ENCODE results near the gene GPATCH2L. TPM values are rescaled to one million over a fixed set of nuclear protein-coding genes. Genes with fewer than 3 reads are reported as not detected.

GPATCH2L gene
- total RNA-seq, 2 experiments from 2014 or later: 54.0 to 58.2 TPM

DNA sequence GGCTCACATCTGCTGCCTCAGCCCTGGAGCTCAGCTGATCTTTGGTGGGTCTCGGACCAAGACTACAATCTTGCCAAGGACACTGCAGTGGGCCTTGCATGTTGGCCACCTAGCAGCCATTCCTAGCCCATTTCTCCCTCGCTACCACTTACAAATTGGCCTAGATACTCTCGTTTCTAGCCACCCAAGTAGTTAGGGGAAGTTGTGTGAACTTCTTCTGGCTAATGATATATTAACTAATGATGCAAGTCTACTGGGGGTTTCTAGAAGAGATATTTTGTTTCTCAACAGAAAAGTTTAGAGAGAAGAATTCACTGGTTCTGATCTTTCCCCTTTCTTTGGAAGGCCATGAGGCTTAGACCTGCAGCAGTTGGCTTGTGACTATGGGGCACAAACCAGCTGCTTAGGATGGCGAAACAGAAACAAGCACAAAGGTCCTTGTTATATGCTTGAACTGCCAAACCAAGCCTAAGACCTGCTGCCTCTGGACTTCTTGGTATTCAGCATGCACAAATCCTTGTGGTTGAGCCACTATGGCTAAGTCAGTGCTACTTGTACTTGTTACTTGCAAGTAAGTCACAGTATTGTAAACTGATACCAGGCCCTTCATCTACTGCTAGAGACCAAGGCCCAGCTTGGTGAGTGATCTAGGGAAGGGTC, 30.5 kb upstream of the GPATCH2L start:
- CTCF ChIA-PET: no interaction called here
- intact Hi-C loops (cut with micrococcal nuclease): no loop called here
- POLR2A ChIA-PET: no interaction called here

DNA sequence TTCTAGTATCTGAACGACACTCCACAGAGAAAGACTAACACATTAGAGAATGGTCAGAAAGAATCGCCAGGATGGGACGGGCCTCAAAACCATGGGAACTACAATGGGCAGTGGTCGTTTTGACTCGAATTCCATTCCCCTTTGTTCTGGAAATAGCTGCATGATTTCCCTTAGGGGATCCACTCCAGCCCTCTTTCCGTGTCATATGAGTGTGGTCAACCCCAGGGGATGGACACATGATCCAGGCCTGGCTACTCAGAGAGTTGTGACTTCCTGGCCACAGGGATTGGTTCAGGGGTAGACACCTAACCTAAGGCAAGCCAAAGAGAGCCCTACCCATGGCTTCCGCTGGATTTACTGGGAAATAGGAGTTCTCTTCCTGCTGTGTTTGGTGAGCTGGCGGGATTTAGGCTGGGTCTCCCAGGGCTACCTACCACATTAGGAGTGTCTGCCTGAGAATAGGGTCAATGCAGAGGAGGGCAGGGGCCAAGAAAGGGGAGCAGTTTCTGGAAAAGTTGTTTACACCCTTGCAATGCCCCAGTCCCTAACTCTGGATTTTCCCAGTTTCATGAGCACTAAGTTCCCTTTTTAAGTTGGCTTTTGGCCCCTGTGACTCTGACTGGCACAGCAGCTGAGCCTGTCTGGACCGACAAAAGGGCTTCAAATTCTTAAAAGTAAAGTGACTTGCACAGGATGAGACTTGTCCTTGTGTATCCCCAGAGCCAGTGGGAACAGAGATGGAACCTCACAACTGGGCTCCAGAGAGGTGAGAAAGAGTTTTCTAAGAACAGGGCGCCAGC, 28.1 kb upstream of the GPATCH2L start:
- H3K27me3 Mint-ChIP-seq: peaks cover 13% of the 10 kb centered on the region
- TF ChIP-seq, protein P1, sequence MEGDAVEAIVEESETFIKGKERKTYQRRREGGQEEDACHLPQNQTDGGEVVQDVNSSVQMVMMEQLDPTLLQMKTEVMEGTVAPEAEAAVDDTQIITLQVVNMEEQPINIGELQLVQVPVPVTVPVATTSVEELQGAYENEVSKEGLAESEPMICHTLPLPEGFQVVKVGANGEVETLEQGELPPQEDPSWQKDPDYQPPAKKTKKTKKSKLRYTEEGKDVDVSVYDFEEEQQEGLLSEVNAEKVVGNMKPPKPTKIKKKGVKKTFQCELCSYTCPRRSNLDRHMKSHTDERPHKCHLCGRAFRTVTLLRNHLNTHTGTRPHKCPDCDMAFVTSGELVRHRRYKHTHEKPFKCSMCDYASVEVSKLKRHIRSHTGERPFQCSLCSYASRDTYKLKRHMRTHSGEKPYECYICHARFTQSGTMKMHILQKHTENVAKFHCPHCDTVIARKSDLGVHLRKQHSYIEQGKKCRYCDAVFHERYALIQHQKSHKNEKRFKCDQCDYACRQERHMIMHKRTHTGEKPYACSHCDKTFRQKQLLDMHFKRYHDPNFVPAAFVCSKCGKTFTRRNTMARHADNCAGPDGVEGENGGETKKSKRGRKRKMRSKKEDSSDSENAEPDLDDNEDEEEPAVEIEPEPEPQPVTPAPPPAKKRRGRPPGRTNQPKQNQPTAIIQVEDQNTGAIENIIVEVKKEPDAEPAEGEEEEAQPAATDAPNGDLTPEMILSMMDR (IDR thresholded peaks at IDR 0.05): no peak
- CTCF ChIA-PET: interaction anchor here (1.1 kb wide), 1 partner anchor 28 kb away, joined by 3 read pairs; no protein-coding TSS in a partner anchor
- ATAC-seq: no peak
- no peaks in the 10 kb centered on the region for H3K9me3 Mint-ChIP-seq
- H3K27ac Mint-ChIP-seq: no peak overlapping the region
- intact Hi-C loops (cut with micrococcal nuclease): no loop called here
- no peak overlapping the region for H3K4me3 Mint-ChIP-seq
- H3K36me3 Mint-ChIP-seq (ENCODE audit: low read depth): no peaks in the 10 kb centered on the region
- no peaks in the 10 kb centered on the region for H3K4me1 Mint-ChIP-seq (ENCODE audit: low read depth)
- POLR2A ChIA-PET: no interaction called here
- DNase-seq: no peak

More for the DNA sequence above, 30.5 kb upstream of the GPATCH2L start:
- ATAC-seq: no peak
- Mint-ChIP-seq H3K27me3 (peaks cover 4% of the 10 kb centered on the region), H3K4me1 (ENCODE audit: low read depth) (no peaks in the 10 kb centered on the region), H3K27ac (no peak overlapping the region), H3K36me3 (ENCODE audit: low read depth) (no peaks in the 10 kb centered on the region), H3K9me3 (no peaks in the 10 kb centered on the region), H3K4me3 (no peak overlapping the region)
- DNase-seq: no peak
- TF ChIP-seq, protein P1 (IDR thresholded peaks at IDR 0.05): no peak

DNA sequence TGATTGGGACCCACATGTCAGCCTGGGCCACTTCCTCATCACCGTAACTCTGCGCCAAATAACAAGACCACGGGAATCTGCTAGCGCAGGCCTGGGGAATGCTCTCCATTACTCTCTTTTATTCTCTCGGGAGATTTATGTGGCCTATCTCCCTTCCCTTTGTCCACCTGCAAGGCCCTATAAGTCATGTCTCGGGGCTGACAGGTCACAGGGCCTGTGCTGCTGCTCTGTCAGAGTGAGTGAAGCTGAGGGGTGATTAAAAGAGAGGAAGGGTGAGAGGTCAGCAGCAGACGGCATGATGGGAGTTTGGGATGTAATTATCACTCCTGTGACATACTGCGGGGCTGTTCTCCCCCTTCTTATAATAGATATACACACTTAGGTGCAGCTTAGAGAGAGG, 26.2 kb upstream of the GPATCH2L start:
- TF ChIP-seq, protein P1 (IDR thresholded peaks at IDR 0.05): no peak
- Mint-ChIP-seq H3K36me3 (ENCODE audit: low read depth) (no peaks in the 10 kb centered on the region), H3K4me3 (no peak overlapping the region), H3K9me3 (no peaks in the 10 kb centered on the region), H3K4me1 (ENCODE audit: low read depth) (no peaks in the 10 kb centered on the region), H3K27me3 (peaks cover 18% of the 10 kb centered on the region), H3K27ac (no peak overlapping the region)
- POLR2A ChIA-PET: no interaction called here
- CTCF ChIA-PET: no interaction called here
- DNase-seq (no peak), ATAC-seq (no peak)
- intact Hi-C loops (cut with micrococcal nuclease): no loop called here

DNA sequence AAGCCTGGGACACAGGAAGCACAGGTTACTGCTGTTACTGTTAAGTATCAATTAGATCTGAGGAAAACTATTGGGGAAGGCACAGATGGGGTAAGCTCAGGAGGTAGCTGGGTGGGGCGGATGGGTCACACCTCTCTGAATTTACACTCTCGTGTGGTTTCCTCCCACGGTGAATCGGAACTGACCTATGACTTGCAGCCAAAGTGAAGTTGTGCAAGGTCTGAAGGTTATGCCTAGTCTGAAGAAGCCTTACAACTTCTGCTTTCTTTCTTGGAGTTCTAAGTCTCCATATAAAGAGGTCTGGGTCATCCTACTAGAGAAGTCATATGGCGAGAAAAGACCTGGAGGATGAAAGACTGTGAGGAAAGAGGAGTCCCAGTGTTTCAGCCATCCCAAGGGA, 25.6 kb upstream of the GPATCH2L start:
- Mint-ChIP-seq H3K4me1 (ENCODE audit: low read depth) (no peaks in the 10 kb centered on the region), H3K36me3 (ENCODE audit: low read depth) (no peaks in the 10 kb centered on the region), H3K27me3 (peaks cover 24% of the 10 kb centered on the region), H3K27ac (no peak overlapping the region), H3K9me3 (no peaks in the 10 kb centered on the region), H3K4me3 (no peak overlapping the region)
- TF ChIP-seq, protein P1 (IDR thresholded peaks at IDR 0.05): no peak
- CTCF ChIA-PET: no interaction called here
- POLR2A ChIA-PET: no interaction called here
- intact Hi-C loops (cut with micrococcal nuclease): no loop called here
- DNase-seq: no peak
- ATAC-seq: no peak

DNA sequence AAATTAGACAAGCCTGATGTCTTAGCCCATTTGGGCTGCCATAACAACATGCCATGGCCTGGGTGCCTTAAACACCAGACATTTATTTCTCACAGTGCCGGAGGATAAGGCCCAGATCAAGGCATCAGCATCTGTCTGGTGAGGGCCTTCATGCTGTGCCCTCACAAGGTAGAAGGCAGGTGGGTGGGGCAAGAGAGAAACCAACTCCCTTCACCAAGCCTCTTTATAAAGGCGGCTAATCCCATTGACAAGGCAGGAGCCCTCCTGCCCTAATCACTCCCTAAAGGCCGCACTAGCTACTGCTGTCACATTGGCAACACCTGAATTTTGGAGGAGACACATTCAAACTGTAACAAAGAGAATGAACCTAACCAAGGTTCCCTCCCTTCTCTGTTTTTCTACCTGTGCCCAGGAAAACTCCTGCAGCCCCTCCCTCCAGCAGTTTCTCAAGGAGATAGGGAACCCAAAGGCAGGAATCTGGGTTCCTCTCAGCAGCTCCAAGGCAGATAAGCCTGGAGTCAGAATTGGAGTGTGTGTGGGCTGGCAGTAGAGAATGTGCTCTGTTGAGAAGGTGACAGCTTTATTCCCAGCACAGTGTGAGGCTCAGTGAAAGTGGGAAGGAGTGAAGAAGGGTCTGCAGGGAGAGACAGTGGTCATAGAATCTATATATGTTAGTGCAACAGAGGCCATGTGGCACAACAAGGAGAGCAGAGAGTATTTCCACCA, 21.7 kb upstream of the GPATCH2L start:
- Mint-ChIP-seq H3K27me3 (peaks cover 42% of the 10 kb centered on the region), H3K27ac (no peak overlapping the region), H3K4me3 (no peak overlapping the region), H3K4me1 (ENCODE audit: low read depth) (no peaks in the 10 kb centered on the region), H3K9me3 (no peaks in the 10 kb centered on the region), H3K36me3 (ENCODE audit: low read depth) (no peaks in the 10 kb centered on the region)
- no peak for DNase-seq
- ChIA-PET POLR2A (no interaction called here), CTCF (no interaction called here)
- intact Hi-C loops (cut with micrococcal nuclease): no loop called here
- TF ChIP-seq, protein P1 (IDR thresholded peaks at IDR 0.05): no peak
- no peak for ATAC-seq
